Loucy (cell line): ENCODE results near the gene LHFPL3.

ENCODE experiments used
- H2AFZ ChIP-seq: fragments of 200-600 bp; sonication (generic); 2 replicates; pipeline ENCODE4 v1.6.0; 2016; ENCODE audit warnings: antibody characterized with exemption, mild to moderate bottlenecking, low read length, moderate library complexity
- H3F3A ChIP-seq: fragments of 200-600 bp; 2 replicates; pipeline ENCODE4 v1.6.0; 2016; ENCODE audit warnings: antibody characterized with exemption, low read depth, mild to moderate bottlenecking
- H3K27me3 ChIP-seq: fragments of 200-600 bp; sonication (generic); 2 replicates; pipeline ENCODE4 v1.6.1; 2014; ENCODE audit warnings: low read length, mild to moderate bottlenecking; ENCODE audit not compliant: insufficient read depth, poor library complexity, severe bottlenecking
- H3K36me3 ChIP-seq: fragments of 200-600 bp; sonication (generic); 2 replicates; pipeline ENCODE4 v1.6.1; 2016; ENCODE audit warnings: low read length; ENCODE audit not compliant: insufficient read depth
- H3K4me1 ChIP-seq: fragments of 200-600 bp; sonication (generic); 2 replicates; pipeline ENCODE4 v1.5.1; 2014; ENCODE audit warnings: low read length, mild to moderate bottlenecking; ENCODE audit not compliant: insufficient read depth, poor library complexity, severe bottlenecking
- H3K4me2 ChIP-seq: fragments of 200-600 bp; sonication (generic); 2 replicates; pipeline ENCODE4 v1.6.0; 2014; ENCODE audit warnings: antibody characterized with exemption, low read length, low read depth, mild to moderate bottlenecking; ENCODE audit not compliant: poor library complexity, severe bottlenecking
- H3K4me3 ChIP-seq: fragments of 200-600 bp; sonication (generic); 2 replicates; pipeline ENCODE4 v1.5.1; 2014; ENCODE audit warnings: low read length, mild to moderate bottlenecking, mixed read lengths; ENCODE audit not compliant: poor library complexity, severe bottlenecking
- H3K79me2 ChIP-seq: fragments of 200-600 bp; sonication (generic); 2 replicates; pipeline ENCODE4 v1.6.1; 2014; ENCODE audit warnings: low read length; ENCODE audit not compliant: insufficient read depth
- H3K9ac ChIP-seq: fragments of 200-600 bp; sonication (generic); 2 replicates; pipeline ENCODE4 v1.6.0; 2014; ENCODE audit warnings: mild to moderate bottlenecking, low read depth, low read length, moderate library complexity; ENCODE audit not compliant: poor library complexity, severe bottlenecking
- H3K9me2 ChIP-seq: fragments of 200-600 bp; sonication (generic); replicated peaks from 2 replicates; pipeline ENCODE4 v1.6.1; 2016; ENCODE audit warnings: low read depth, low read length, mixed read lengths
- H3K9me3 ChIP-seq: fragments of 200-600 bp; sonication (generic); 2 replicates; pipeline ENCODE4 v1.6.1; 2014; ENCODE audit warnings: mild to moderate bottlenecking, antibody characterized with exemption, low read length, low read depth; ENCODE audit not compliant: insufficient read depth
- H4K20me1 ChIP-seq: fragments of 200-600 bp; sonication (generic); 2 replicates; pipeline ENCODE4 v1.6.0; 2014; ENCODE audit warnings: antibody characterized with exemption, low read length, mild to moderate bottlenecking; ENCODE audit not compliant: insufficient read depth, poor library complexity, severe bottlenecking
- CTCF ChIP-seq: fragments of 200-600 bp; sonication (generic); conservative IDR thresholded peaks from 2 replicates; pipeline ENCODE4 v1.5.1; 2014; ENCODE audit warnings: mild to moderate bottlenecking, antibody characterized with exemption, low read length
- EZH2phosphoT487 ChIP-seq: fragments of 200-600 bp; IDR thresholded peaks from 2 replicates; pipeline ENCODE4 v1.6.1; 2018; ENCODE audit warnings: antibody characterized with exemption, mild to moderate bottlenecking, moderate library complexity, borderline replicate concordance

The LHFPL3 gene

GRCh38 chr7:104955276-104955675 is 626.9 kb downstream of the LHFPL3 start:
- no peaks in the 10 kb centered on the region for H3K27me3 ChIP-seq
- H3K36me3 ChIP-seq, result no peaks in the 10 kb centered on the region
- H3K9me3 ChIP-seq, result no peaks in the 10 kb centered on the region
- H3K9me2 ChIP-seq, result no peaks in the 10 kb centered on the region
- no peak overlapping the region for H2AFZ ChIP-seq
- no peak overlapping the region for H3K4me2 ChIP-seq
- TF ChIP-seq EZH2phosphoT487 (no peak), CTCF (no peak)
- no peaks in the 10 kb centered on the region for H4K20me1 ChIP-seq
- no peak overlapping the region for H3K4me3 ChIP-seq
- H3K9ac ChIP-seq, result no peak overlapping the region
- H3F3A ChIP-seq, result no peaks in the 10 kb centered on the region
- H3K79me2 ChIP-seq, result no peaks in the 10 kb centered on the region
- peaks cover 17% of the 10 kb centered on the region for H3K4me1 ChIP-seq
